HepG2 (cell line): ENCODE data around the gene SAC3D1. TPM values are rescaled to one million over a fixed set of nuclear protein-coding genes. Genes with fewer than 3 reads are reported as not detected.

Experiments used
- ADNP ChIP-seq: sonication (generic); formaldehyde crosslinking; IDR thresholded peaks from 2 replicates; pipeline ENCODE4 v1.4.0; 2020; ENCODE audit warnings: missing genetic modification reagents
- DPF2 ChIP-seq: sonication (generic); formaldehyde crosslinking; IDR thresholded peaks from 2 replicates; pipeline ENCODE4 v1.4.0; 2020; ENCODE audit warnings: mild to moderate bottlenecking, low read depth, missing genetic modification reagents, borderline replicate concordance
- GATAD1 ChIP-seq: IDR thresholded peaks from 2 replicates; pipeline ENCODE4 v1.6.1; 2016; ENCODE audit warnings: missing genetic modification reagents, missing compliant biosample characterization
- KDM6A ChIP-seq: IDR thresholded peaks from 2 replicates; pipeline ENCODE4 v1.6.1; 2016; ENCODE audit warnings: low read depth
- MED13 ChIP-seq: sonication (generic); formaldehyde crosslinking; IDR thresholded peaks from 2 replicates; pipeline ENCODE4 v1.5.0; 2020; ENCODE audit warnings: missing genetic modification reagents
- MXI1 ChIP-seq: IDR thresholded peaks from 3 replicates; pipeline ENCODE4 v1.6.1; 2012; ENCODE audit warnings: low read depth, low read length, inconsistent platforms, borderline replicate concordance
- PHB2 ChIP-seq: fragments of 450-650 bp; IDR thresholded peaks from 2 replicates; pipeline ENCODE4 v1.6.1; 2018; ENCODE audit not compliant: partially characterized antibody
- RBM39 ChIP-seq: fragments of 200-400 bp; formaldehyde crosslinking; IDR thresholded peaks from one replicate; pipeline ENCODE4 v1.6.1; 2018; ENCODE audit warnings: antibody characterized with exemption, mild to moderate bottlenecking, low read depth, low read length; ENCODE audit not compliant: poor library complexity, severe bottlenecking
- SAFB2 ChIP-seq: sonication (generic); formaldehyde crosslinking; IDR thresholded peaks from 2 replicates; pipeline ENCODE4 v1.5.1; 2020; ENCODE audit warnings: missing genetic modification reagents, low read depth, mild to moderate bottlenecking, borderline replicate concordance
- SRSF4 ChIP-seq: fragments of 200-400 bp; formaldehyde crosslinking; IDR thresholded peaks from one replicate; pipeline ENCODE4 v1.6.1; 2018; ENCODE audit warnings: mild to moderate bottlenecking, low read depth, low read length, moderate library complexity; ENCODE audit not compliant: poor library complexity, severe bottlenecking
- U2AF1 ChIP-seq: fragments of 200-400 bp; formaldehyde crosslinking; optimal IDR thresholded peaks from 2 replicates; pipeline ENCODE3; 2017; ENCODE audit warnings: mild to moderate bottlenecking, low read depth, low read length
- ZBTB38 ChIP-seq: sonication (generic); formaldehyde crosslinking; IDR thresholded peaks from 2 replicates; pipeline ENCODE4 v1.5.1; 2020; ENCODE audit warnings: mild to moderate bottlenecking, missing genetic modification reagents
- ZEB1 ChIP-seq: IDR thresholded peaks from 2 replicates; pipeline ENCODE4 v1.6.1; 2012; ENCODE audit warnings: mild to moderate bottlenecking, low read depth, inconsistent platforms; ENCODE audit not compliant: insufficient replicate concordance
- ZFP1 ChIP-seq: IDR thresholded peaks from 2 replicates; pipeline ENCODE4 v1.6.1; 2016
- ZHX2 ChIP-seq, 2 experiments: sonication (generic) in 1 of 2; formaldehyde crosslinking in 1 of 2; IDR thresholded peaks; 2 replicates each; pipeline versions ENCODE4 v1.6.1 to v1.9.0; 2014 to 2022; ENCODE audit warnings: antibody characterized with exemption in 1 of 2, borderline replicate concordance in 1 of 2, inconsistent platforms in 1 of 2, low read depth in 1 of 2, missing genetic modification reagents in 1 of 2
- ZMYM3 ChIP-seq: sonication (generic); formaldehyde crosslinking; IDR thresholded peaks from 2 replicates; pipeline ENCODE4 v1.5.1; 2020; ENCODE audit warnings: mild to moderate bottlenecking, missing genetic modification reagents
- ZNF124 ChIP-seq: sonication (generic); formaldehyde crosslinking; IDR thresholded peaks from 2 replicates; pipeline ENCODE4 v1.4.0; 2020; ENCODE audit warnings: missing genetic modification reagents
- ZNF589 ChIP-seq: sonication (generic); formaldehyde crosslinking; conservative IDR thresholded peaks from 2 replicates; pipeline ENCODE4 v1.8.0; 2022; ENCODE audit warnings: mild to moderate bottlenecking, moderate library complexity, missing genetic modification reagents
- ZNF747 ChIP-seq: sonication (generic); formaldehyde crosslinking; IDR thresholded peaks from 2 replicates; pipeline ENCODE4 v1.8.1; 2023; ENCODE audit warnings: missing genetic modification reagents, mild to moderate bottlenecking, borderline replicate concordance
- ZNF83 ChIP-seq: sonication (generic); formaldehyde crosslinking; IDR thresholded peaks from 2 replicates; pipeline ENCODE4 v1.4.0; 2020; ENCODE audit warnings: missing genetic modification reagents, mild to moderate bottlenecking, borderline replicate concordance
- polyA plus RNA-seq, 8 experiments: library from polyadenylated mRNA; depleted of rRNA in 3 of 8; stranded (reverse) in 7 of 8; unstranded in 1 of 8; fragments of >200 nt; fragmentation: Illumina TruSeq in 4 of 8; extraction: Trizol in 4 of 8; gene quantifications; 2 replicates each; pipeline versions ENCODE4 v1.2.1 to v1.2.3, GENCODE V29; 2011 to 2016; ENCODE audit warnings: low read depth in 4 of 8, missing spikeins in 1 of 8, mixed read lengths in 1 of 8; ENCODE audit not compliant: insufficient read depth in 1 of 8
- total RNA-seq, 5 experiments: library from RNA; depleted of rRNA; stranded (reverse); fragments of >200 nt; fragmentation: Illumina TruSeq; extraction: Trizol; gene quantifications; 2 replicates each; pipeline ENCODE4 v1.2.3, GENCODE V29; 2016; ENCODE audit warnings: low read depth in 1 of 5
- TF ChIP-seq, protein P1 (sequence below): sonication (generic); formaldehyde crosslinking; conservative IDR thresholded peaks from 2 replicates; pipeline ENCODE4 v1.5.0; 2020; ENCODE audit warnings: missing genetic modification reagents

SAC3D1 gene
- total and polyA plus RNA-seq, 2 of the 13 experiments (the other 11 are each of a cell fraction or from before 2014, with no cell fraction given) = 7.4 to 36.3 TPM

- TF ChIP-seq ZMYM3 (CRISPR knock-in tag) (peak; percentile 77; the same call in 1 of the 2 replicates), SAFB2 (CRISPR knock-in tag) (no peak), ADNP (CRISPR knock-in tag) (no peak), MXI1 (peak; percentile 67; the same call in 1 of the 3 replicates), ZNF747 (CRISPR knock-in tag) (peak; percentile 56; the same call in 1 of the 2 replicates), ZHX2 (IDR thresholded peaks at IDR 0.05; ENCODE audit: low read depth) (no peak), ZHX2 (CRISPR knock-in tag; IDR thresholded peaks at IDR 0.05; ENCODE audit: borderline replicate concordance) (no peak), ZNF83 (0 out of 2 replicates have a peak, but pooled peaks have one; percentile 43), ZNF124 (CRISPR knock-in tag) (peak; percentile 61; the same call in 1 of the 2 replicates), RBM39 (no peak), PHB2 (no peak), ZBTB38 (CRISPR knock-in tag) (no peak), ZFP1 (CRISPR knock-in tag) (no peak), DPF2 (peak; percentile 44; the same call in 1 of the 2 replicates), MED13 (CRISPR knock-in tag) (no peak), ZEB1 (no peak), ZNF589 (CRISPR knock-in tag) (no peak), SRSF4 (no peak), U2AF1 (no peak), KDM6A (CRISPR knock-in tag) (peak; percentile 60), GATAD1 (CRISPR knock-in tag) (peak; percentile 64; the same call in 1 of the 2 replicates)
- TF ChIP-seq, protein P1, sequence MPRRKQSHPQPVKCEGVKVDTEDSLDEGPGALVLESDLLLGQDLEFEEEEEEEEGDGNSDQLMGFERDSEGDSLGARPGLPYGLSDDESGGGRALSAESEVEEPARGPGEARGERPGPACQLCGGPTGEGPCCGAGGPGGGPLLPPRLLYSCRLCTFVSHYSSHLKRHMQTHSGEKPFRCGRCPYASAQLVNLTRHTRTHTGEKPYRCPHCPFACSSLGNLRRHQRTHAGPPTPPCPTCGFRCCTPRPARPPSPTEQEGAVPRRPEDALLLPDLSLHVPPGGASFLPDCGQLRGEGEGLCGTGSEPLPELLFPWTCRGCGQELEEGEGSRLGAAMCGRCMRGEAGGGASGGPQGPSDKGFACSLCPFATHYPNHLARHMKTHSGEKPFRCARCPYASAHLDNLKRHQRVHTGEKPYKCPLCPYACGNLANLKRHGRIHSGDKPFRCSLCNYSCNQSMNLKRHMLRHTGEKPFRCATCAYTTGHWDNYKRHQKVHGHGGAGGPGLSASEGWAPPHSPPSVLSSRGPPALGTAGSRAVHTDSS = no peak
These were observed 44.2 kb upstream of the SAC3D1 start, which contains the start of gene BATF2 (continued) for GRCh38 chr11:64996710-64997380.
